GM12864 (cell line): Measurements from ENCODE around the gene ITGA4.

Source experiments
- DNase-seq: peaks from one replicate; pipeline ENCODE4 v3.0.0-alpha.2; 2011; ENCODE audit warnings: low read depth
- H3K4me3 ChIP-seq: 2 replicates; pipeline ENCODE4 v1.5.1; 2011; ENCODE audit warnings: mild to moderate bottlenecking, low read depth, low read length, control low read depth
- TF ChIP-seq, protein P1 (sequence below): IDR thresholded peaks from 2 replicates; pipeline ENCODE4 v1.5.1; 2011; ENCODE audit warnings: low read depth, mild to moderate bottlenecking, moderate library complexity, low read length, control low read depth, inconsistent platforms; ENCODE audit errors: missing control alignments

The ITGA4 gene

DNA sequence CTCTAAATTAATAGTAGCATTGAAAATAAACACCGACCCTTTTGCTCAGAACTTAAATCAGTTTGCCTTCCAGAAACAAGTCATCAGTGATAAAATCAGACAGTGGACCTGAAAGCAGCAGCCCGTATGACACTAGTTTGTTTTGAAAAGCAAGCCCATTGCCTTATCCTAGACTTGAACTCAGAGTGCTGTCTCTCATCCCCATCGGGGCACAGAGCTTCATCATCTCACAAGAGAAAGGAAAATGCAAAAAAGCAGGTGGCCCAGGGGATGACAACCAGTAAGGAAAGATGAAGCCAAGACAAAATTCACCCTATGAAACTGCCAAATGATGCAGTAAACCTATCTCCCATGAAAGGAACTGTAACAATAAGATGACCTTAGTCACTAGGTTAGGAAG is 128.5 kb downstream of the ITGA4 start:
- TF ChIP-seq, protein P1, sequence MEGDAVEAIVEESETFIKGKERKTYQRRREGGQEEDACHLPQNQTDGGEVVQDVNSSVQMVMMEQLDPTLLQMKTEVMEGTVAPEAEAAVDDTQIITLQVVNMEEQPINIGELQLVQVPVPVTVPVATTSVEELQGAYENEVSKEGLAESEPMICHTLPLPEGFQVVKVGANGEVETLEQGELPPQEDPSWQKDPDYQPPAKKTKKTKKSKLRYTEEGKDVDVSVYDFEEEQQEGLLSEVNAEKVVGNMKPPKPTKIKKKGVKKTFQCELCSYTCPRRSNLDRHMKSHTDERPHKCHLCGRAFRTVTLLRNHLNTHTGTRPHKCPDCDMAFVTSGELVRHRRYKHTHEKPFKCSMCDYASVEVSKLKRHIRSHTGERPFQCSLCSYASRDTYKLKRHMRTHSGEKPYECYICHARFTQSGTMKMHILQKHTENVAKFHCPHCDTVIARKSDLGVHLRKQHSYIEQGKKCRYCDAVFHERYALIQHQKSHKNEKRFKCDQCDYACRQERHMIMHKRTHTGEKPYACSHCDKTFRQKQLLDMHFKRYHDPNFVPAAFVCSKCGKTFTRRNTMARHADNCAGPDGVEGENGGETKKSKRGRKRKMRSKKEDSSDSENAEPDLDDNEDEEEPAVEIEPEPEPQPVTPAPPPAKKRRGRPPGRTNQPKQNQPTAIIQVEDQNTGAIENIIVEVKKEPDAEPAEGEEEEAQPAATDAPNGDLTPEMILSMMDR, result no peak
- no peak overlapping the region for H3K4me3 ChIP-seq
- no peak for DNase-seq
